Endothelial cell of umbilical vein (primary cell): ENCODE results near the gene ADD1. TPM values are rescaled to one million over a fixed set of nuclear protein-coding genes. Genes with fewer than 3 reads are reported as not detected.
A peak's percentile ranks its signal among the peaks of the same experiment; 100 is the strongest.

Experiments
- BruUV-seq: library from RNA; stranded (reverse); fragments of 400-500 nt; replicated peaks from 2 replicates; lab custom pipeline; 2021; lab: Mats Ljungman, UMichigan
- CTCF ChIA-PET: fragments of 300-600, 350-600 bp; sonication (Branson Sonifier 250); formaldehyde crosslinking; loops from one replicate; lab custom pipeline; 2021; ENCODE audit warnings: antibody characterized with exemption, inconsistent platforms; lab: Charles Lee
- POLR2A ChIA-PET: fragments of 300-600, 350-600 bp; sonication (Branson Sonifier 250); formaldehyde crosslinking; loops from one replicate; lab custom pipeline; 2021; ENCODE audit warnings: antibody characterized with exemption, inconsistent platforms; lab: Charles Lee
- DNase-seq: peaks from one replicate; pipeline ENCODE4 v3.0.0-alpha.2; 2011; ENCODE audit warnings: low read depth, low spot score
- FAIRE-seq: peaks from 2 replicates; lab custom pipeline; 2011; peaks lifted over from hg19 to GRCh38; lab: Jason Lieb, UNC
- H2AFZ ChIP-seq: 2 replicates; pipeline ENCODE4 v1.6.0; 2012; ENCODE audit warnings: low read depth, low read length, control low read depth, inconsistent platforms
- H3K27ac ChIP-seq: 2 replicates; pipeline ENCODE4 v1.5.1; 2011; ENCODE audit warnings: low read depth, mild to moderate bottlenecking, control low read depth, low read length, moderate library complexity; ENCODE audit not compliant: insufficient read depth
- H3K27me3 ChIP-seq, 2 experiments: 2 replicates each; pipeline versions ENCODE4 v1.6.0 to v1.6.1; 2011; ENCODE audit warnings: low read length in 2 of 2, mixed read lengths in 1 of 2; ENCODE audit not compliant: control insufficient read depth in 2 of 2, insufficient read depth in 2 of 2
- H3K36me3 ChIP-seq, 2 experiments: 2 replicates in 1 of 2; 3 replicates in 1 of 2; pipeline ENCODE4 v1.5.1; 2011; ENCODE audit warnings: low read length in 2 of 2, mild to moderate bottlenecking in 1 of 2, moderate library complexity in 1 of 2; ENCODE audit not compliant: control insufficient read depth in 2 of 2, insufficient read depth in 2 of 2; ENCODE audit errors: extremely low read depth in 1 of 2
- H3K4me1 ChIP-seq: 3 replicates; pipeline ENCODE4 v1.5.1; 2011; ENCODE audit warnings: mild to moderate bottlenecking, low read length; ENCODE audit not compliant: control insufficient read depth, insufficient read depth; ENCODE audit errors: extremely low read depth
- H3K4me2 ChIP-seq: 2 replicates; pipeline ENCODE4 v1.6.1; 2011; ENCODE audit warnings: low read length, control low read depth, mixed read lengths; ENCODE audit not compliant: insufficient read depth
- H3K4me3 ChIP-seq, 3 experiments: fragments of 200-600 bp in 1 of 3; sonication (generic), shearing (Covaris generic) in 1 of 3; replicated peaks in 1 of 3; 2 replicates each; pipeline ENCODE4 v1.5.1; 2011 to 2016; ENCODE audit warnings: control low read depth in 3 of 3, low read length in 3 of 3, mild to moderate bottlenecking in 2 of 3, inconsistent platforms in 1 of 3, low read depth in 1 of 3, moderate library complexity in 1 of 3; ENCODE audit not compliant: insufficient read depth in 1 of 3
- H3K79me2 ChIP-seq: 2 replicates; pipeline ENCODE4 v1.6.0; 2012; ENCODE audit warnings: low read length, inconsistent platforms; ENCODE audit not compliant: control insufficient read depth, insufficient read depth
- H3K9ac ChIP-seq: replicated peaks from 2 replicates; pipeline ENCODE3; 2011; ENCODE audit warnings: low read length, control low read depth; ENCODE audit not compliant: insufficient read depth; ENCODE audit errors: extremely low read depth
- H3K9me1 ChIP-seq: replicated peaks from 3 replicates; pipeline ENCODE4 v1.6.0; 2011; ENCODE audit warnings: mild to moderate bottlenecking, low read length; ENCODE audit not compliant: control insufficient read depth, insufficient read depth; ENCODE audit errors: extremely low read depth
- H3K9me3 ChIP-seq: replicated peaks from 2 replicates; pipeline ENCODE4 v1.5.1; 2012; ENCODE audit warnings: low read length, inconsistent platforms; ENCODE audit not compliant: control insufficient read depth, insufficient read depth
- H4K20me1 ChIP-seq: replicated peaks from 2 replicates; pipeline ENCODE3; 2011; ENCODE audit warnings: mild to moderate bottlenecking, low read length; ENCODE audit not compliant: control insufficient read depth, insufficient read depth; ENCODE audit errors: extremely low read depth
- CTCF ChIP-seq, 2 donors: IDR thresholded peaks; 1 replicate in 1 of 2; 2 replicates in 1 of 2; pipeline ENCODE4 v1.5.1; 2011; ENCODE audit warnings: low read length in 2 of 2, mild to moderate bottlenecking in 2 of 2, moderate library complexity in 2 of 2, control low read depth in 1 of 2, inconsistent platforms in 1 of 2, low read depth in 1 of 2; ENCODE audit not compliant: insufficient read depth in 1 of 2; ENCODE audit errors: extremely low read depth in 1 of 2
- EZH2 ChIP-seq: IDR thresholded peaks from 2 replicates; pipeline ENCODE4 v1.6.1; 2012; ENCODE audit warnings: borderline replicate concordance, low read depth, mild to moderate bottlenecking, moderate library complexity, low read length, inconsistent platforms; ENCODE audit not compliant: severe bottlenecking
- FOS ChIP-seq: IDR thresholded peaks from 2 replicates; pipeline ENCODE4 v1.6.1; 2011; ENCODE audit warnings: mild to moderate bottlenecking, low read length, moderate library complexity, borderline replicate concordance; ENCODE audit not compliant: insufficient read depth
- MYC ChIP-seq: IDR thresholded peaks from one replicate; pipeline ENCODE4 v1.6.1; 2011; ENCODE audit warnings: mild to moderate bottlenecking, low read depth, low read length
- dilution Hi-C: fragments of 300-500 bp; cut with MboI; formaldehyde crosslinking; loops from one replicate; pipeline ENCODE4 v1.15.0; 2019; ENCODE audit warnings: low sequenced_read_pairs; ENCODE audit not compliant: extremely low pct_ligation_motif_present
- intact Hi-C: fragments of 100-400 bp; cut with micrococcal nuclease; formaldehyde crosslinking; loops from one replicate; pipeline ENCODE4 v1.10.0; 2022
- polyA plus RNA-seq, 4 experiments: library from polyadenylated mRNA; depleted of rRNA in 3 of 4; stranded (reverse) in 3 of 4; unstranded in 1 of 4; fragments of >200 nt; gene quantifications; 2 replicates each; pipeline versions ENCODE4 v1.2.1 to v1.2.3, GENCODE V29; 2011 to 2012; ENCODE audit warnings: missing spikeins in 1 of 4
- total RNA-seq: library from RNA; stranded (reverse); gene quantifications from 2 replicates; pipeline ENCODE4 v1.2.3, GENCODE V29; 2021

Gene ADD1
- total and polyA plus RNA-seq, 2 donors (not counting 3 experiments of a cell fraction or from before 2014, with no cell fraction given): 219 to 305 TPM

GRCh38 chr4:2817137-2817536 lies 26.5 kb upstream of the ADD1 start:
- Histone ChIP-seq H4K20me1 (no peaks in the 10 kb centered on the region), H3K4me1 (peaks cover 13% of the 10 kb centered on the region), H3K9me3 (no peaks in the 10 kb centered on the region), H3K27ac (no peak overlapping the region), H3K4me2 (no peak overlapping the region), H3K9ac (no peak overlapping the region), H2AFZ (no peak overlapping the region), H3K9me1 (no peaks in the 10 kb centered on the region), H3K36me3 (peaks cover 2 to 3% of the 10 kb centered on the region in 2 experiments), H3K27me3 (no peaks in the 10 kb centered on the region), H3K4me3 (no peak overlapping the region), H3K79me2 (peaks cover 78% of the 10 kb centered on the region)
- ChIA-PET POLR2A (no interaction called here), CTCF (interaction anchor here (2.8 kb wide), 1 partner anchor 53 kb away, joined by 28 read pairs; no protein-coding TSS in a partner anchor)
- intact Hi-C loops: no loop called here
- TF ChIP-seq MYC (no peak), FOS (no peak), EZH2 (no peak), CTCF (IDR thresholded peaks at IDR 0.05; ENCODE audit: extremely low read depth in 1 of 2, insufficient read depth in 1 of 2, low read depth in 1 of 2, low read length in 2 of 2) (no peak)
- dilution Hi-C loops: no loop called here
- BruUV-seq: no TSS peak
- no peak for DNase-seq
- FAIRE-seq: peak; percentile 46
